ACC112 (cell line): ENCODE data around the gene SNX19.

Experiments used
- H2AFZ ChIP-seq: fragments of 200-600 bp; sonication (generic); one replicate; pipeline ENCODE4 v1.6.0; 2017; ENCODE audit warnings: antibody characterized with exemption, low read length; ENCODE audit not compliant: unreplicated experiment
- H3K27ac ChIP-seq: fragments of 200-600 bp; sonication (generic); 2 replicates; pipeline ENCODE4 v1.5.1; 2014; ENCODE audit warnings: low read depth, mild to moderate bottlenecking, antibody characterized with exemption, low read length, moderate library complexity
- H3K27me3 ChIP-seq: fragments of 200-600 bp; sonication (generic); 2 replicates; pipeline ENCODE4 v1.6.1; 2014; ENCODE audit warnings: mild to moderate bottlenecking, antibody characterized with exemption, low read length, moderate library complexity, mixed read lengths; ENCODE audit not compliant: insufficient read depth
- H3K36me3 ChIP-seq: fragments of 200-600 bp; sonication (generic); 2 replicates; pipeline ENCODE4 v1.6.1; 2016; ENCODE audit warnings: mild to moderate bottlenecking, antibody characterized with exemption, low read length, moderate library complexity, mixed read lengths; ENCODE audit not compliant: insufficient read depth
- H3K4me1 ChIP-seq: fragments of 200-600 bp; sonication (generic); one replicate; pipeline ENCODE4 v1.6.1; 2016; ENCODE audit warnings: low read length, mixed read lengths; ENCODE audit not compliant: insufficient read depth, unreplicated experiment, control insufficient read depth
- H3K4me3 ChIP-seq: fragments of 200-600 bp; sonication (generic); 2 replicates; pipeline ENCODE4 v1.5.1; 2014; ENCODE audit warnings: mild to moderate bottlenecking, low read depth, low read length
- H3K79me2 ChIP-seq: fragments of 200-600 bp; sonication (generic); one replicate; pipeline ENCODE4 v1.6.0; 2016; ENCODE audit warnings: low read length; ENCODE audit not compliant: control insufficient read depth, unreplicated experiment, insufficient read depth

The SNX19 gene

GRCh38 chr11:130907229-130907628, 9.1 kb downstream of the SNX19 start:
- peaks cover 16% of the 10 kb centered on the region for H3K79me2 ChIP-seq
- H3K4me3 ChIP-seq, result no peak overlapping the region
- no peaks in the 10 kb centered on the region for H3K27me3 ChIP-seq
- no peak overlapping the region for H2AFZ ChIP-seq
- H3K36me3 ChIP-seq, result peaks cover 72% of the 10 kb centered on the region
- no peak overlapping the region for H3K27ac ChIP-seq
- peaks cover 25% of the 10 kb centered on the region for H3K4me1 ChIP-seq

GRCh38 chr11:130906616-130907015, 9.7 kb downstream of the SNX19 start:
- Histone ChIP-seq H3K27ac (no peak overlapping the region), H3K4me3 (no peak overlapping the region), H3K79me2 (peaks cover 10% of the 10 kb centered on the region), H2AFZ (no peak overlapping the region), H3K4me1 (peaks cover 25% of the 10 kb centered on the region), H3K36me3 (peaks cover 72% of the 10 kb centered on the region), H3K27me3 (no peaks in the 10 kb centered on the region)

GRCh38 chr11:130905512-130905911, 10.8 kb downstream of the SNX19 start:
- H3K27ac ChIP-seq, result no peak overlapping the region
- H3K4me3 ChIP-seq, result no peak overlapping the region
- peaks cover 6% of the 10 kb centered on the region for H3K79me2 ChIP-seq
- peaks cover 25% of the 10 kb centered on the region for H3K4me1 ChIP-seq
- peaks cover 70% of the 10 kb centered on the region for H3K36me3 ChIP-seq
- H2AFZ ChIP-seq, result no peak overlapping the region
- no peaks in the 10 kb centered on the region for H3K27me3 ChIP-seq

GRCh38 chr11:130904380-130904779, 11.9 kb downstream of the SNX19 start:
- H3K27ac ChIP-seq, result peak overlapping the region; percentile 66; the same call in 1 of the 2 replicates
- peaks cover 6% of the 10 kb centered on the region for H3K79me2 ChIP-seq
- peaks cover 14% of the 10 kb centered on the region for H3K4me1 ChIP-seq
- H3K36me3 ChIP-seq, result peaks cover 69% of the 10 kb centered on the region
- no peaks in the 10 kb centered on the region for H3K27me3 ChIP-seq
- no peak overlapping the region for H2AFZ ChIP-seq
- H3K4me3 ChIP-seq, result no peak overlapping the region

- Histone ChIP-seq H3K4me3 (no peak overlapping the region), H2AFZ (no peak overlapping the region), H3K79me2 (no peaks in the 10 kb centered on the region), H3K27me3 (no peaks in the 10 kb centered on the region), H3K36me3 (peaks cover 68% of the 10 kb centered on the region), H3K27ac (no peak overlapping the region), H3K4me1 (peaks cover 18% of the 10 kb centered on the region)
Observed at GRCh38 chr11:130902380-130902779, 13.9 kb downstream of the SNX19 start.

- peaks cover 52% of the 10 kb centered on the region for H3K36me3 ChIP-seq
- H2AFZ ChIP-seq, result no peak overlapping the region
- peak overlapping the region; percentile 99 for H3K27ac ChIP-seq
Observed at GRCh38 chr11:130899106-130899505, 17.2 kb downstream of the SNX19 start.

GRCh38 chr11:130897262-130898182, 18.8 kb downstream of the SNX19 start:
- peak overlapping the region; percentile 64 for H3K4me3 ChIP-seq
- H3K27ac ChIP-seq, result peak overlapping the region; percentile 99

More at GRCh38 chr11:130899106-130899505, 17.2 kb downstream of the SNX19 start:
- Histone ChIP-seq H3K79me2 (peaks cover 8% of the 10 kb centered on the region), H3K4me1 (peaks cover 31% of the 10 kb centered on the region), H3K27me3 (no peaks in the 10 kb centered on the region), H3K4me3 (no peak overlapping the region)

GRCh38 chr11:130894322-130895025, 21.8 kb downstream of the SNX19 start:
- no peaks in the 10 kb centered on the region for H3K27me3 ChIP-seq
- H3K4me3 ChIP-seq, result no peak overlapping the region
- no peak overlapping the region for H2AFZ ChIP-seq
- peaks cover 50% of the 10 kb centered on the region for H3K4me1 ChIP-seq
- no peak overlapping the region for H3K27ac ChIP-seq
- H3K79me2 ChIP-seq, result peaks cover 11% of the 10 kb centered on the region
- H3K36me3 ChIP-seq, result peaks cover 35% of the 10 kb centered on the region; the same call in 1 of the 2 replicates

More at GRCh38 chr11:130897262-130898182, 18.8 kb downstream of the SNX19 start:
- Histone ChIP-seq H3K27me3 (no peaks in the 10 kb centered on the region), H3K4me1 (peaks cover 32% of the 10 kb centered on the region), H2AFZ (no peak overlapping the region), H3K36me3 (peaks cover 49% of the 10 kb centered on the region), H3K79me2 (peaks cover 11% of the 10 kb centered on the region)

GRCh38 chr11:130892861-130893260, 23.4 kb downstream of the SNX19 start:
- Histone ChIP-seq H3K79me2 (peaks cover 11% of the 10 kb centered on the region), H3K4me1 (peaks cover 37% of the 10 kb centered on the region), H3K27ac (no peak overlapping the region), H3K36me3 (peaks cover 30% of the 10 kb centered on the region; the same call in 1 of the 2 replicates), H2AFZ (no peak overlapping the region), H3K27me3 (no peaks in the 10 kb centered on the region), H3K4me3 (no peak overlapping the region)

GRCh38 chr11:130891326-130891725, 25.0 kb downstream of the SNX19 start:
- Histone ChIP-seq H3K4me3 (no peak overlapping the region), H3K27ac (peak overlapping the region; percentile 46), H3K4me1 (peaks cover 22% of the 10 kb centered on the region), H2AFZ (no peak overlapping the region), H3K27me3 (no peaks in the 10 kb centered on the region), H3K79me2 (peaks cover 14% of the 10 kb centered on the region), H3K36me3 (peaks cover 31% of the 10 kb centered on the region)
